Stimulated activated CD4-positive, alpha-beta T cell treated with anti-CD3 and anti-CD28 coated beads, Interleukin-1b, Interleukin-23, amount 100 ng/mL, for 4 hours (primary cell): ENCODE measurements around the gene PTPRK.

ENCODE experiments used
- DNase-seq, 2 donors: peaks; one replicate each; pipeline ENCODE4 v3.0.0-alpha.2; 2020; ENCODE audit warnings: low read depth in 2 of 2

PTPRK gene

GRCh38 chr6:127923135-127923534, 597.3 kb downstream of the PTPRK start:
- DNase-seq, result no peak

GRCh38 chr6:127921982-127922381, 598.4 kb downstream of the PTPRK start:
- DNase-seq, result no peak

- DNase-seq, result no peak
Observed at GRCh38 chr6:127920804-127921203, 599.6 kb downstream of the PTPRK start.
